Kidney (tissue), 14 donors: Measurements from ENCODE around the gene MYORG. TPM values are rescaled to one million over a fixed set of nuclear protein-coding genes. Genes with fewer than 3 reads are reported as not detected.

Experiments
- DNase-seq, 5 donors: peaks; one replicate each; pipeline ENCODE4 v3.0.0-alpha.2; 2013 to 2020
- FAIRE-seq: peaks from 2 replicates; lab custom pipeline; 2012; peaks lifted over from hg19 to GRCh38; lab: Jason Lieb, UNC
- H3K27ac ChIP-seq, 2 donors: one replicate each; pipeline ENCODE4 v1.7.0; 2013; ENCODE audit warnings: low read depth in 2 of 2, low read length in 2 of 2, inconsistent platforms in 1 of 2
- H3K27me3 ChIP-seq: one replicate; pipeline ENCODE4 v1.7.1; 2013; ENCODE audit warnings: low read length, inconsistent platforms; ENCODE audit not compliant: control insufficient read depth, insufficient read depth
- H3K36me3 ChIP-seq, 3 donors: one replicate each; pipeline versions ENCODE4 v1.7.0 to v1.7.1; 2013; ENCODE audit warnings: low read length in 3 of 3, control low read depth in 1 of 3, inconsistent platforms in 1 of 3; ENCODE audit not compliant: insufficient read depth in 3 of 3, control insufficient read depth in 2 of 3
- H3K4me1 ChIP-seq, 3 donors: one replicate each; pipeline versions ENCODE4 v1.7.0 to v1.7.1; 2013; ENCODE audit warnings: low read length in 3 of 3, inconsistent platforms in 1 of 3, low read depth in 1 of 3; ENCODE audit not compliant: control insufficient read depth in 2 of 3, insufficient read depth in 2 of 3
- H3K4me3 ChIP-seq, 3 donors: one replicate each; pipeline versions ENCODE4 v1.7.0 to v1.8.1; 2013; ENCODE audit warnings: low read length in 3 of 3, control low read depth in 1 of 3, inconsistent platforms in 1 of 3
- H3K9ac ChIP-seq, 3 donors: one replicate each; pipeline versions ENCODE4 v1.7.0 to v1.7.1; 2013; ENCODE audit warnings: low read length in 3 of 3, control low read depth in 1 of 3, inconsistent platforms in 1 of 3
- H3K9me3 ChIP-seq, 3 donors: one replicate each; pipeline versions ENCODE4 v1.7.0 to v1.7.1; 2013; ENCODE audit warnings: low read length in 3 of 3, control low read depth in 1 of 3, inconsistent platforms in 1 of 3; ENCODE audit not compliant: control insufficient read depth in 2 of 3, insufficient read depth in 1 of 3
- CTCF ChIP-seq: IDR thresholded peaks from 3 replicates; pipeline ENCODE4 v1.5.1; 2012; ENCODE audit warnings: mild to moderate bottlenecking, moderate library complexity, borderline replicate concordance; ENCODE audit not compliant: insufficient read depth; ENCODE audit errors: extremely low read depth
- intact Hi-C: fragments of 100-400 bp; cut with DNase I; formaldehyde crosslinking; loops from one replicate; pipeline ENCODE4 v1.11.1; 2022
- polyA plus RNA-seq: library from polyadenylated mRNA; stranded (reverse); fragments of 350-450 nt; fragmentation: Illumina TruSeq; extraction: RNeasy Lipid Tissue Mini Kit (QIAGEN cat#74804); gene quantifications from one replicate; pipeline ENCODE4 v1.2.3, GENCODE V29; 2014; ENCODE audit warnings: low read depth, low replicate concordance; ENCODE audit not compliant: insufficient read depth
- total RNA-seq: library from RNA; stranded (reverse); fragmentation: NEBNext Ultra II Directional; extraction: Animal tissue kit (Norgen Biotek cat#: 25700); gene quantifications from one replicate; pipeline ENCODE4 v1.2.1, GENCODE V29; 2021
- donor health status: control.
- donor health status: control.
- donor health status: control.
- donor health status: control.
- donor health status: control.
- donor health status: DM: yes; HTN: yes; CAD: no.
- donor health status: Normal renal cell carcinoma (clear cell type).

The MYORG gene
- total and polyA plus RNA-seq, 2 donors from 2014 or later, result 8.1 to 13.5 TPM

GRCh38 chr9:34366365-34366764, 10.3 kb downstream of the MYORG start:
- Histone ChIP-seq H3K27me3 (no peaks in the 10 kb centered on the region), H3K9ac (no peak overlapping the region), H3K9me3 (no peaks in the 10 kb centered on the region), H3K4me1 (peaks cover 0 to 5% (median 5%) of the 10 kb centered on the region in 3 donors), H3K36me3 (peaks cover 0 to 7% (median 0%) of the 10 kb centered on the region in 3 donors), H3K27ac (no peak overlapping the region), H3K4me3 (no peak overlapping the region)
- DNase-seq, result no peak
- no peak for TF ChIP-seq CTCF
- intact Hi-C loops, result no loop called here
- no peak for FAIRE-seq

GRCh38 chr9:34365282-34365681, 11.4 kb downstream of the MYORG start:
- H3K27me3 ChIP-seq, result no peaks in the 10 kb centered on the region
- no peaks in the 10 kb centered on the region for H3K36me3 ChIP-seq
- H3K9me3 ChIP-seq, result no peaks in the 10 kb centered on the region
- no peak for TF ChIP-seq CTCF
- H3K27ac ChIP-seq, result no peak overlapping the region
- DNase-seq (no peak), FAIRE-seq (no peak)
- no peak overlapping the region for H3K4me3 ChIP-seq
- intact Hi-C loops, result no loop called here
- no peak overlapping the region for H3K9ac ChIP-seq
- peaks cover 0 to 5% (median 5%) of the 10 kb centered on the region in 3 donors for H3K4me1 ChIP-seq

- Histone ChIP-seq H3K4me3 (no peak overlapping the region), H3K9ac (no peak overlapping the region), H3K27ac (no peak overlapping the region), H3K9me3 (no peaks in the 10 kb centered on the region), H3K36me3 (no peaks in the 10 kb centered on the region), H3K27me3 (no peaks in the 10 kb centered on the region), H3K4me1 (peaks cover 0 to 5% (median 0%) of the 10 kb centered on the region in 3 donors)
- intact Hi-C loops, result no loop called here
- DNase-seq (peak in 3 of 5 donors; percentile 33 to 80 (median 35)), FAIRE-seq (no peak)
- no peak for TF ChIP-seq CTCF
These were observed 12.9 kb downstream of the MYORG start for GRCh38 chr9:34363619-34364351.
